ENCODE results near the gene NRG3.

NRG3 gene

GRCh38 chr10:82176587-82176986 is 301.6 kb downstream of the NRG3 start:
- no peak for TF ChIP-seq CTCF (IDR thresholded peaks at IDR 0.05; ENCODE audit: low read depth, low read length)
- H3K27me3 ChIP-seq = no peaks in the 10 kb centered on the region

GRCh38 chr10:82190432-82191260 is 315.7 kb downstream of the NRG3 start:
- H3K9me3 ChIP-seq = no peaks in the 10 kb centered on the region
- H3K36me3 ChIP-seq = no peaks in the 10 kb centered on the region
- H3K27me3 ChIP-seq = no peaks in the 10 kb centered on the region
- no peak overlapping the region for H3K4me3 ChIP-seq (ENCODE audit: low read depth, low read length)
- no peak for TF ChIP-seq CTCF (IDR thresholded peaks at IDR 0.05; ENCODE audit: low read depth, low read length)
- H3K4me1 ChIP-seq = no peaks in the 10 kb centered on the region
- peak; percentile 11 for DNase-seq

More at GRCh38 chr10:82176587-82176986, 301.6 kb downstream of the NRG3 start:
- Histone ChIP-seq H3K36me3 (no peaks in the 10 kb centered on the region), H3K4me3 (ENCODE audit: low read depth, low read length) (no peak overlapping the region), H3K4me1 (no peaks in the 10 kb centered on the region), H3K9me3 (no peaks in the 10 kb centered on the region)
- DNase-seq = no peak

- no peak overlapping the region for H3K4me3 ChIP-seq (ENCODE audit: low read depth, low read length)
- H3K36me3 ChIP-seq = no peaks in the 10 kb centered on the region
- no peaks in the 10 kb centered on the region for H3K9me3 ChIP-seq
- TF ChIP-seq CTCF (IDR thresholded peaks at IDR 0.05; ENCODE audit: low read depth, low read length) = no peak
- H3K27me3 ChIP-seq = no peaks in the 10 kb centered on the region
- no peak for DNase-seq
- no peaks in the 10 kb centered on the region for H3K4me1 ChIP-seq
These were observed 316.7 kb downstream of the NRG3 start for GRCh38 chr10:82191653-82192052.

GRCh38 chr10:82192665-82193064 is 317.7 kb downstream of the NRG3 start:
- TF ChIP-seq CTCF (IDR thresholded peaks at IDR 0.05; ENCODE audit: low read depth, low read length) = no peak
- H3K36me3 ChIP-seq = no peaks in the 10 kb centered on the region
- no peak overlapping the region for H3K4me3 ChIP-seq (ENCODE audit: low read depth, low read length)
- DNase-seq = no peak
- H3K4me1 ChIP-seq = no peaks in the 10 kb centered on the region
- no peaks in the 10 kb centered on the region for H3K27me3 ChIP-seq
- no peaks in the 10 kb centered on the region for H3K9me3 ChIP-seq

- DNase-seq = no peak
- no peaks in the 10 kb centered on the region for H3K9me3 ChIP-seq
- H3K27me3 ChIP-seq = no peaks in the 10 kb centered on the region
- no peak overlapping the region for H3K4me3 ChIP-seq (ENCODE audit: low read depth, low read length)
- H3K4me1 ChIP-seq = no peaks in the 10 kb centered on the region
- TF ChIP-seq CTCF (IDR thresholded peaks at IDR 0.05; ENCODE audit: low read depth, low read length) = no peak
- no peaks in the 10 kb centered on the region for H3K36me3 ChIP-seq
These were observed 319.4 kb downstream of the NRG3 start for GRCh38 chr10:82194419-82194818.

- no peak for DNase-seq
- Histone ChIP-seq H3K36me3 (no peaks in the 10 kb centered on the region), H3K4me1 (peaks cover 4% of the 10 kb centered on the region)
These were observed 331.8 kb downstream of the NRG3 start for GRCh38 chr10:82206831-82207230.

More at GRCh38 chr10:82206831-82207230, 331.8 kb downstream of the NRG3 start:
- Histone ChIP-seq H3K9me3 (no peaks in the 10 kb centered on the region), H3K27me3 (no peaks in the 10 kb centered on the region), H3K4me3 (ENCODE audit: low read depth, low read length) (no peak overlapping the region)
- TF ChIP-seq CTCF (IDR thresholded peaks at IDR 0.05; ENCODE audit: low read depth, low read length) = no peak

All from BE2C (cell line).